K562 (cell line): ENCODE data around the gene GOLGA5.

ENCODE experiments used
- FOXK2 ChIP-seq, 2 experiments: fragments of 450-650 bp; IDR thresholded peaks in 1 of 2; conservative IDR thresholded peaks in 1 of 2; 2 replicates each; pipeline ENCODE4 v1.6.1; 2016; ENCODE audit warnings: low read depth in 2 of 2, mild to moderate bottlenecking in 1 of 2
- GTF2A2 ChIP-seq: IDR thresholded peaks from 2 replicates; pipeline ENCODE4 v1.6.1; 2016; ENCODE audit warnings: mild to moderate bottlenecking, missing genetic modification characterization, missing compliant biosample characterization
- MAFG ChIP-seq: fragments of 450-650 bp; conservative IDR thresholded peaks from 2 replicates; pipeline ENCODE4 v1.6.1; 2016; ENCODE audit warnings: missing genetic modification characterization, missing compliant biosample characterization
- NRF1 ChIP-seq, 2 experiments: fragments of 450-650 bp; IDR thresholded peaks in 1 of 2; conservative IDR thresholded peaks in 1 of 2; 2 replicates each; pipeline ENCODE4 v1.6.1; 2014; ENCODE audit warnings: mild to moderate bottlenecking in 2 of 2
- RCOR1 ChIP-seq, 2 experiments: IDR thresholded peaks; 2 replicates each; pipeline ENCODE4 v1.6.1; 2012; ENCODE audit warnings: low read depth in 2 of 2, low read length in 2 of 2, borderline replicate concordance in 1 of 2, improper control_type of control experiment in 1 of 2
- TAF1 ChIP-seq: IDR thresholded peaks from 2 replicates; pipeline ENCODE4 v1.6.1; 2011; ENCODE audit warnings: mild to moderate bottlenecking, low read length, moderate library complexity; ENCODE audit not compliant: insufficient read depth, control insufficient read depth, severe bottlenecking; ENCODE audit errors: extremely low read depth
- TF ChIP-seq, protein P1 (sequence below): fragments of 450-650 bp; IDR thresholded peaks from 2 replicates; pipeline ENCODE4 v1.6.1; 2018; ENCODE audit not compliant: partially characterized antibody
- TF ChIP-seq, protein P2 (sequence below), 3 experiments: fragments of 200-800 bp in 1 of 3; fragments of 250-450 bp in 1 of 3; fragments of 450-650 bp in 1 of 3; sonication (Bioruptor Pico) in 1 of 3; sonication (Bioruptor generic) in 1 of 3; formaldehyde crosslinking in 1 of 3; IDR thresholded peaks; 2 replicates each; pipeline versions ENCODE4 v1.6.1 to v1.8.0; 2016 to 2022; ENCODE audit warnings: mild to moderate bottlenecking in 2 of 3, missing genetic modification characterization in 2 of 3, missing compliant biosample characterization in 1 of 3, moderate library complexity in 1 of 3
- TF ChIP-seq, protein P3 (sequence below), 2 experiments: IDR thresholded peaks; 2 replicates each; pipeline ENCODE4 v1.6.1; 2011; ENCODE audit warnings: borderline replicate concordance in 1 of 2, control low read depth in 1 of 2, low read depth in 1 of 2, low read length in 1 of 2, mild to moderate bottlenecking in 1 of 2, mixed read lengths in 1 of 2, moderate library complexity in 1 of 2; ENCODE audit not compliant: insufficient read depth in 1 of 2, insufficient read length in 1 of 2, poor library complexity in 1 of 2, severe bottlenecking in 1 of 2; ENCODE audit errors: extremely low read depth in 1 of 2

DNA sequence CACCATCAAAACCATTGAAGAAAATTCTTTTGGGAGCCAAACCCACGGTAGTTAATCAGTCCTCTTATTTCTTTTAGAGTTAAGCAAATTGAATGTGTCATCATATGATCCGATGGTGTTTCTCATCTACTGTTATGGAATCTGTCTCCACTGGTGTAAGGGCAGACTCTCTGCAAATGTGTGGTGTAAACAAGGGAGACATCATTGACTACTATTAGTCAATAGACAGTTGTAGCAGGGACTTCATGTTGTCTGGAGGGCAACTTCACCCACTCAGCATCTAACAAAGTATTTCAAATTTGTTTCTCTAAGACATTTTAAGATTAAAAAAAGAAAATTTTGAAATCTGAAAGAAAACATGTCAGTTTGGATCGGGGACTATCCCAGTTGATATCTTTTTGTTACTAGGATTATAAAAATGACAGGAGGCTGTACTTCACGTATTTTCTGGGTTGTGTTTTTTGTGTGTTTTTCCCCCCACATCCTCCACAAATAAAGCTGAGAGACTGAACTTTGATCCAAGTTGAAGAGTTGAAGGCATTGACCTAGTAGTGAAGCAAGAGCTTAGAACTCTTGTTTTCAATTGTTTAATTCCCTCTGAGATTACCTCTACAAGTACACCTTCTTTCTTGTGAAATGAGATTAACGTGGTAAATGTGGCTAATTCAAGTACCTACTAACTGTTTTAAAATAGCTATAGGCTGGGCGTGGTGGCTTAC lies 4.0 kb downstream of the GOLGA5 start:
- TF ChIP-seq, protein P1, sequence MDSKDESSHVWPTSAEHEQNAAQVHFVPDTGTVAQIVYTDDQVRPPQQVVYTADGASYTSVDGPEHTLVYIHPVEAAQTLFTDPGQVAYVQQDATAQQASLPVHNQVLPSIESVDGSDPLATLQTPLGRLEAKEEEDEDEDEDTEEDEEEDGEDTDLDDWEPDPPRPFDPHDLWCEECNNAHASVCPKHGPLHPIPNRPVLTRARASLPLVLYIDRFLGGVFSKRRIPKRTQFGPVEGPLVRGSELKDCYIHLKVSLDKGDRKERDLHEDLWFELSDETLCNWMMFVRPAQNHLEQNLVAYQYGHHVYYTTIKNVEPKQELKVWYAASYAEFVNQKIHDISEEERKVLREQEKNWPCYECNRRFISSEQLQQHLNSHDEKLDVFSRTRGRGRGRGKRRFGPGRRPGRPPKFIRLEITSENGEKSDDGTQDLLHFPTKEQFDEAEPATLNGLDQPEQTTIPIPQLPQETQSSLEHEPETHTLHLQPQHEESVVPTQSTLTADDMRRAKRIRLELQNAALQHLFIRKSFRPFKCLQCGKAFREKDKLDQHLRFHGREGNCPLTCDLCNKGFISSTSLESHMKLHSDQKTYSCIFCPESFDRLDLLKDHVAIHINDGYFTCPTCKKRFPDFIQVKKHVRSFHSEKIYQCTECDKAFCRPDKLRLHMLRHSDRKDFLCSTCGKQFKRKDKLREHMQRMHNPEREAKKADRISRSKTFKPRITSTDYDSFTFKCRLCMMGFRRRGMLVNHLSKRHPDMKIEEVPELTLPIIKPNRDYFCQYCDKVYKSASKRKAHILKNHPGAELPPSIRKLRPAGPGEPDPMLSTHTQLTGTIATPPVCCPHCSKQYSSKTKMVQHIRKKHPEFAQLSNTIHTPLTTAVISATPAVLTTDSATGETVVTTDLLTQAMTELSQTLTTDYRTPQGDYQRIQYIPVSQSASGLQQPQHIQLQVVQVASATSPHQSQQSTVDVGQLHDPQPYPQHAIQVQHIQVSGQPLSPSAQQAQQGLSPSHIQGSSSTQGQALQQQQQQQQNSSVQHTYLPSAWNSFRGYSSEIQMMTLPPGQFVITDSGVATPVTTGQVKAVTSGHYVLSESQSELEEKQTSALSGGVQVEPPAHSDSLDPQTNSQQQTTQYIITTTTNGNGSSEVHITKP, result no peak
- no peak for TF ChIP-seq GTF2A2 (tag)
- TF ChIP-seq, protein P2, sequence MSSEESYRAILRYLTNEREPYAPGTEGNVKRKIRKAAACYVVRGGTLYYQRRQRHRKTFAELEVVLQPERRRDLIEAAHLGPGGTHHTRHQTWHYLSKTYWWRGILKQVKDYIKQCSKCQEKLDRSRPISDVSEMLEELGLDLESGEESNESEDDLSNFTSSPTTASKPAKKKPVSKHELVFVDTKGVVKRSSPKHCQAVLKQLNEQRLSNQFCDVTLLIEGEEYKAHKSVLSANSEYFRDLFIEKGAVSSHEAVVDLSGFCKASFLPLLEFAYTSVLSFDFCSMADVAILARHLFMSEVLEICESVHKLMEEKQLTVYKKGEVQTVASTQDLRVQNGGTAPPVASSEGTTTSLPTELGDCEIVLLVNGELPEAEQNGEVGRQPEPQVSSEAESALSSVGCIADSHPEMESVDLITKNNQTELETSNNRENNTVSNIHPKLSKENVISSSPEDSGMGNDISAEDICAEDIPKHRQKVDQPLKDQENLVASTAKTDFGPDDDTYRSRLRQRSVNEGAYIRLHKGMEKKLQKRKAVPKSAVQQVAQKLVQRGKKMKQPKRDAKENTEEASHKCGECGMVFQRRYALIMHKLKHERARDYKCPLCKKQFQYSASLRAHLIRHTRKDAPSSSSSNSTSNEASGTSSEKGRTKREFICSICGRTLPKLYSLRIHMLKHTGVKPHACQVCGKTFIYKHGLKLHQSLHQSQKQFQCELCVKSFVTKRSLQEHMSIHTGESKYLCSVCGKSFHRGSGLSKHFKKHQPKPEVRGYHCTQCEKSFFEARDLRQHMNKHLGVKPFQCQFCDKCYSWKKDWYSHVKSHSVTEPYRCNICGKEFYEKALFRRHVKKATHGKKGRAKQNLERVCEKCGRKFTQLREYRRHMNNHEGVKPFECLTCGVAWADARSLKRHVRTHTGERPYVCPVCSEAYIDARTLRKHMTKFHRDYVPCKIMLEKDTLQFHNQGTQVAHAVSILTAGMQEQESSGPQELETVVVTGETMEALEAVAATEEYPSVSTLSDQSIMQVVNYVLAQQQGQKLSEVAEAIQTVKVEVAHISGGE (CRISPR knock-in tag; IDR thresholded peaks at IDR 0.05), result no peak
- TF ChIP-seq RCOR1 (IDR thresholded peaks at IDR 0.05; ENCODE audit: borderline replicate concordance in 1 of 2, low read depth in 2 of 2, low read length in 2 of 2), result no peak
- TF ChIP-seq MAFG (tag), result no peak
- TF ChIP-seq, protein P3, sequence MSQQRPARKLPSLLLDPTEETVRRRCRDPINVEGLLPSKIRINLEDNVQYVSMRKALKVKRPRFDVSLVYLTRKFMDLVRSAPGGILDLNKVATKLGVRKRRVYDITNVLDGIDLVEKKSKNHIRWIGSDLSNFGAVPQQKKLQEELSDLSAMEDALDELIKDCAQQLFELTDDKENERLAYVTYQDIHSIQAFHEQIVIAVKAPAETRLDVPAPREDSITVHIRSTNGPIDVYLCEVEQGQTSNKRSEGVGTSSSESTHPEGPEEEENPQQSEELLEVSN (IDR thresholded peaks at IDR 0.05; ENCODE audit: borderline replicate concordance in 1 of 2, extremely low read depth in 1 of 2, insufficient read depth in 1 of 2, insufficient read length in 1 of 2, low read depth in 1 of 2, low read length in 1 of 2, poor library complexity in 1 of 2, severe bottlenecking in 1 of 2), result no peak
- no peak for TF ChIP-seq TAF1
- no peak for TF ChIP-seq FOXK2 (conservative IDR thresholded peaks at IDR 0.05 in 1 of 2, IDR thresholded peaks at IDR 0.05 in 1 of 2; ENCODE audit: low read depth in 2 of 2)
- TF ChIP-seq NRF1 (conservative IDR thresholded peaks at IDR 0.05 in 1 of 2, IDR thresholded peaks at IDR 0.05 in 1 of 2), result no peak
